Activated B cell treated with CpG ODN at 0.5 μM for 24 hours (primary cell): ENCODE results near the gene PDE3B. TPM values are rescaled to one million over a fixed set of nuclear protein-coding genes. Genes with fewer than 3 reads are reported as not detected.
"Not testable (repeated sequence)": the region's sequence is repeated elsewhere in the genome, so short reads cannot be mapped to it uniquely, and the experiment has no call there.

ENCODE experiments used
- ATAC-seq: fragments of 200-7000 bp; cut with Tn5 transposase; one replicate; pipeline ENCODE4 v1.10.0; 2021; ENCODE audit warnings: low read depth, mild to moderate bottlenecking, moderate library complexity
- CTCF ChIA-PET: fragments of 350-600 bp; sonication (Branson Sonifier 250); formaldehyde crosslinking; loops from one replicate; lab custom pipeline; 2021; ENCODE audit warnings: antibody characterized with exemption; lab: Charles Lee
- POLR2A ChIA-PET: fragments of 350-600 bp; sonication (Branson Sonifier 250); formaldehyde crosslinking; loops from one replicate; lab custom pipeline; 2021; ENCODE audit warnings: antibody characterized with exemption; lab: Charles Lee
- DNase-seq: peaks from one replicate; pipeline ENCODE4 v3.0.0; 2022
- H3K27ac Mint-ChIP-seq: one replicate; pipeline ENCODE4 v1.8.0; 2020; ENCODE audit warnings: mixed read lengths
- H3K27me3 Mint-ChIP-seq: one replicate; pipeline ENCODE4 v1.8.0; 2021; ENCODE audit warnings: mixed read lengths
- H3K36me3 Mint-ChIP-seq: one replicate; pipeline ENCODE4 v1.8.0; 2021; ENCODE audit warnings: low read depth, mixed read lengths
- H3K4me1 Mint-ChIP-seq: one replicate; pipeline ENCODE4 v1.8.0; 2021; ENCODE audit warnings: mixed read lengths
- H3K4me3 Mint-ChIP-seq: one replicate; pipeline ENCODE4 v1.8.0; 2020; ENCODE audit warnings: mild to moderate bottlenecking, mixed read lengths
- H3K9me3 Mint-ChIP-seq: one replicate; pipeline ENCODE4 v1.8.0; 2020; ENCODE audit warnings: mixed read lengths
- CTCF ChIP-seq: fragments of 200-600 bp; IDR thresholded peaks from one replicate; pipeline ENCODE4 v1.8.0; 2022; ENCODE audit warnings: antibody characterized with exemption, mild to moderate bottlenecking
- intact Hi-C: fragments of 100-400 bp; cut with micrococcal nuclease; formaldehyde crosslinking; loops from one replicate; pipeline ENCODE4 v1.15.1; 2024
- total RNA-seq: library from RNA; stranded (reverse); gene quantifications from 2 replicates; pipeline ENCODE4 v1.2.3, GENCODE V29; 2022

Gene PDE3B
- total RNA-seq, 1 donor from 2014 or later: 13.4 TPM

GRCh38 chr11:14703731-14704130, 60.1 kb downstream of the PDE3B start:
- Mint-ChIP-seq H3K27ac (no peak overlapping the region), H3K4me3 (no peak overlapping the region), H3K9me3 (peaks cover 15% of the 10 kb centered on the region), H3K27me3 (peaks cover 8% of the 10 kb centered on the region), H3K4me1 (peaks cover 5% of the 10 kb centered on the region), H3K36me3 (peaks cover 2% of the 10 kb centered on the region)
- no peak for DNase-seq
- CTCF ChIA-PET: no interaction called here
- no peak for TF ChIP-seq CTCF
- POLR2A ChIA-PET: interaction anchor here (0.5 kb wide), 1 partner anchor 10 kb away, joined by 3 read pairs; no protein-coding TSS in a partner anchor
- intact Hi-C loops: no loop called here
- no peak for ATAC-seq

- ATAC-seq (no peak), DNase-seq (no peak)
- H3K4me1 Mint-ChIP-seq: peaks cover 4% of the 10 kb centered on the region
- peaks cover 9% of the 10 kb centered on the region for H3K27me3 Mint-ChIP-seq
- H3K36me3 Mint-ChIP-seq: peaks cover 2% of the 10 kb centered on the region
- ChIA-PET POLR2A (no interaction called here), CTCF (interaction anchor here (1.3 kb wide), 1 partner anchor 24 kb away, joined by 4 read pairs; no protein-coding TSS in a partner anchor)
- no peak overlapping the region for H3K27ac Mint-ChIP-seq
- no peak for TF ChIP-seq CTCF
- peaks cover 15% of the 10 kb centered on the region for H3K9me3 Mint-ChIP-seq
- no peak overlapping the region for H3K4me3 Mint-ChIP-seq
- intact Hi-C loops: no loop called here
These were observed 61.5 kb downstream of the PDE3B start for GRCh38 chr11:14705067-14705466.

- no peaks in the 10 kb centered on the region for H3K36me3 Mint-ChIP-seq
- TF ChIP-seq CTCF: no peak
- H3K4me1 Mint-ChIP-seq: no peaks in the 10 kb centered on the region
- intact Hi-C loops: no loop called here
- no peak for ATAC-seq
- H3K9me3 Mint-ChIP-seq: no peaks in the 10 kb centered on the region
- H3K27me3 Mint-ChIP-seq: peaks cover 10% of the 10 kb centered on the region
- DNase-seq: no peak
- ChIA-PET CTCF (no interaction called here), POLR2A (interaction anchor here (0.6 kb wide), 1 partner anchor 10 kb away, joined by 3 read pairs; no protein-coding TSS in a partner anchor)
- no peak overlapping the region for H3K27ac Mint-ChIP-seq
- no peak overlapping the region for H3K4me3 Mint-ChIP-seq
These were observed 70.1 kb downstream of the PDE3B start for GRCh38 chr11:14713496-14714244.

GRCh38 chr11:14715669-14716068, 72.1 kb downstream of the PDE3B start:
- CTCF ChIA-PET, H3K27ac Mint-ChIP-seq: not testable (repeated sequence)

GRCh38 chr11:14722496-14722895, 78.9 kb downstream of the PDE3B start:
- no peak overlapping the region for H3K4me3 Mint-ChIP-seq
- no peak overlapping the region for H3K27ac Mint-ChIP-seq
- DNase-seq (no peak), ATAC-seq (no peak)
- intact Hi-C loops: no loop called here
- POLR2A ChIA-PET: interaction anchor here (0.6 kb wide), 1 partner anchor 143 kb away, joined by 5 read pairs; no protein-coding TSS in a partner anchor
- no peaks in the 10 kb centered on the region for H3K36me3 Mint-ChIP-seq
- no peaks in the 10 kb centered on the region for H3K4me1 Mint-ChIP-seq
- no peak for TF ChIP-seq CTCF
- CTCF ChIA-PET: interaction anchor here (1.0 kb wide), 1 partner anchor 186 kb away, joined by 3 read pairs; no protein-coding TSS in a partner anchor
- H3K27me3 Mint-ChIP-seq: no peaks in the 10 kb centered on the region
- H3K9me3 Mint-ChIP-seq: no peaks in the 10 kb centered on the region

More at GRCh38 chr11:14715669-14716068, 72.1 kb downstream of the PDE3B start:
- DNase-seq, H3K4me3 Mint-ChIP-seq, POLR2A ChIA-PET, ATAC-seq, H3K9me3 Mint-ChIP-seq, H3K27me3 Mint-ChIP-seq, H3K4me1 Mint-ChIP-seq, intact Hi-C loops, H3K36me3 Mint-ChIP-seq: not testable (repeated sequence)
